Activated CD8-positive, alpha-beta T cell treated with anti-CD3 and anti-CD28 coated beads for 36 hours (primary cell): ENCODE data around the gene DDX1. TPM values are rescaled to one million over a fixed set of nuclear protein-coding genes. Genes with fewer than 3 reads are reported as not detected.

Experiments
- ATAC-seq: fragments of 200-7000 bp; cut with Tn5 transposase; one replicate; pipeline ENCODE4 v1.10.0; 2021; ENCODE audit warnings: mild to moderate bottlenecking, moderate library complexity
- CTCF ChIA-PET: fragments of 350-600 bp; sonication (Branson Sonifier 250); formaldehyde crosslinking; loops from one replicate; lab custom pipeline; 2021; ENCODE audit warnings: antibody characterized with exemption; lab: Charles Lee
- POLR2A ChIA-PET: fragments of 350-600 bp; sonication (Branson Sonifier 250); formaldehyde crosslinking; loops from one replicate; lab custom pipeline; 2021; ENCODE audit warnings: antibody characterized with exemption; lab: Charles Lee
- DNase-seq: peaks from one replicate; pipeline ENCODE4 v3.0.0-alpha.2; 2020
- H3K27ac Mint-ChIP-seq: one replicate; pipeline ENCODE4 v1.8.0; 2021; ENCODE audit warnings: mild to moderate bottlenecking, mixed read lengths
- H3K27me3 Mint-ChIP-seq: one replicate; pipeline ENCODE4 v1.8.0; 2021; ENCODE audit warnings: mixed read lengths
- H3K36me3 Mint-ChIP-seq: one replicate; pipeline ENCODE4 v1.8.0; 2021; ENCODE audit warnings: low read depth, mixed read lengths
- H3K4me1 Mint-ChIP-seq: one replicate; pipeline ENCODE4 v1.8.0; 2021; ENCODE audit warnings: low read depth, mixed read lengths
- H3K4me3 Mint-ChIP-seq: one replicate; pipeline ENCODE4 v1.8.0; 2021; ENCODE audit warnings: mild to moderate bottlenecking, moderate library complexity, mixed read lengths
- H3K9me3 Mint-ChIP-seq: one replicate; pipeline ENCODE4 v1.8.0; 2021; ENCODE audit warnings: mixed read lengths
- intact Hi-C: fragments of 100-400 bp; cut with micrococcal nuclease; formaldehyde crosslinking; loops from one replicate; pipeline ENCODE4 v1.10.0; 2022
- total RNA-seq, 2 experiments: library from RNA; stranded (reverse); gene quantifications; one replicate each; pipeline ENCODE4 v1.2.3, GENCODE V29; 2021
- TF ChIP-seq, protein P1 (sequence below): fragments of 200-600 bp; IDR thresholded peaks from one replicate; pipeline ENCODE4 v1.8.0; 2022; ENCODE audit warnings: antibody characterized with exemption, mild to moderate bottlenecking

The DDX1 gene
- total RNA-seq, 2 experiments from 2014 or later, result 90.3 to 92.5 TPM

DNA sequence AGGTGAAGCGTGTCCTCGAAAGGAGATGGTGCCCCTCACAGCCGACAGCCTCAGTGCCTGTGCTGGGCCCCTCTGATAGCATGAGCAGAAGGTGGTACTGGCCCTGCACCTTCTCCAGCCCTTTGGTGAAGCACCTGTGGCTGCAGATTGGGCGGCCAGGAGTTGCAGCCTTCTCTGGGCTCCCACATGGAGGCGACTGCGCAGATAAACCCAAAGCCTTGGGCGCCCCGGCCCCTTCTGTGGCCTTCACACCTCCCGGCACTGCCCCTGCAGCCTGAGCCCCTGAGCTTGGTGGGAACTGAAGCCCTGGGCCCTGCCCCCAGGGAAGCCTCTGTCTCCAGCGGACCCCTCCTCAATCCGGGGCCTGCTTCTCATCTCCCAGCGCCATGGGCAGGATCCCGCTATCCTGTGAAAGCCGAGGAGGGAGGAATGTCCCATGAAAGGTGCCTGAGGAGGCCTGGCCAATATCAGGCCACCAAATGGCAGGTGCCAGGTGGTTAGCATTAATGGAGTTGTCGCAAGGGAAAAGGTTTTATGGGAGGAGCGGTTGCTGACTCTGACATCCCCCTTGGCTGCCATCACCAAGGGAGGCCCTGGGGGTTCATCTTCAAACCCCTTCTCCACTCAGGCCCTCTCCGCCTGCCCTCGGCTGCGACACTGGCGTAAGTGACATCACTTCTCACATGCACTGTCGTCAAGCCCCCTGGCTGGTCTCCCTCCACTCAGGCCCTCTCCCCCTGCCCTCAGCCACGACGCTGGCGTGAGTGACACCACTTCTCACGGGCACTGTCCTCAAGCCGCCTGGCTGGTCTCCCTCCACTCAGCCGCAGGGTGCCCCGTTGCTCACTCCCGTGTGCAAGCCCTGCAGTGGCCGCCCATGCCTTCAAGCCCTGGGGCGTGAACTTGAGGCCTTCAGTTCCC is 62.4 kb downstream of the DDX1 start:
- ATAC-seq, result no peak
- H3K27me3 Mint-ChIP-seq, result peaks cover 5% of the 10 kb centered on the region
- CTCF ChIA-PET, result no interaction called here

DNA sequence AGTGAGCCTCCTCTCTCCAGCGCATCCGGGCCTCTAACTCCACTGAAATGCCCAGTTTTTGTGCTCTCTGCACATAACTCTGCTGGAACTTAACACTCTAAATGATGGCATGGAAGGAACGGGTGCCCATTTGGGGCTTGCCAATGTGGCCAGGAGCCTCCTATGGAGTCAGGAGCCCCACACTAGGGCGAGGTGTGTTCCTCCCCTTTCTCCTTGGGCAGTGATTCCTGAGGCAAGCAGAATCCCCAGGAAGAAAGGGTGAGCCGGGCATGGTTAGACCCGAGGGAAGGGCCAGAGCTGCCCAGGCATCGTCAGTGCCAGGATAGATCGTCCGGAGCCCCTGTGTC is 63.0 kb downstream of the DDX1 start:
- TF ChIP-seq, protein P1, sequence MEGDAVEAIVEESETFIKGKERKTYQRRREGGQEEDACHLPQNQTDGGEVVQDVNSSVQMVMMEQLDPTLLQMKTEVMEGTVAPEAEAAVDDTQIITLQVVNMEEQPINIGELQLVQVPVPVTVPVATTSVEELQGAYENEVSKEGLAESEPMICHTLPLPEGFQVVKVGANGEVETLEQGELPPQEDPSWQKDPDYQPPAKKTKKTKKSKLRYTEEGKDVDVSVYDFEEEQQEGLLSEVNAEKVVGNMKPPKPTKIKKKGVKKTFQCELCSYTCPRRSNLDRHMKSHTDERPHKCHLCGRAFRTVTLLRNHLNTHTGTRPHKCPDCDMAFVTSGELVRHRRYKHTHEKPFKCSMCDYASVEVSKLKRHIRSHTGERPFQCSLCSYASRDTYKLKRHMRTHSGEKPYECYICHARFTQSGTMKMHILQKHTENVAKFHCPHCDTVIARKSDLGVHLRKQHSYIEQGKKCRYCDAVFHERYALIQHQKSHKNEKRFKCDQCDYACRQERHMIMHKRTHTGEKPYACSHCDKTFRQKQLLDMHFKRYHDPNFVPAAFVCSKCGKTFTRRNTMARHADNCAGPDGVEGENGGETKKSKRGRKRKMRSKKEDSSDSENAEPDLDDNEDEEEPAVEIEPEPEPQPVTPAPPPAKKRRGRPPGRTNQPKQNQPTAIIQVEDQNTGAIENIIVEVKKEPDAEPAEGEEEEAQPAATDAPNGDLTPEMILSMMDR, result no peak
- Mint-ChIP-seq H3K9me3 (no peaks in the 10 kb centered on the region), H3K4me1 (no peaks in the 10 kb centered on the region), H3K27me3 (peaks cover 5% of the 10 kb centered on the region), H3K27ac (no peak overlapping the region), H3K4me3 (no peak overlapping the region), H3K36me3 (no peaks in the 10 kb centered on the region)
- ATAC-seq, result no peak
- POLR2A ChIA-PET, result no interaction called here
- intact Hi-C loops, result no loop called here
- no peak for DNase-seq
- CTCF ChIA-PET, result no interaction called here

More for the DNA sequence above, 62.4 kb downstream of the DDX1 start:
- POLR2A ChIA-PET, result no interaction called here
- H3K4me1 Mint-ChIP-seq, result no peaks in the 10 kb centered on the region
- H3K4me3 Mint-ChIP-seq, result no peak overlapping the region
- TF ChIP-seq, protein P1, result no peak
- no peaks in the 10 kb centered on the region for H3K9me3 Mint-ChIP-seq
- intact Hi-C loops, result no loop called here
- no peaks in the 10 kb centered on the region for H3K36me3 Mint-ChIP-seq
- no peak for DNase-seq
- no peak overlapping the region for H3K27ac Mint-ChIP-seq

GRCh38 chr2:15655123-15655887 is 63.6 kb downstream of the DDX1 start:
- no peak for DNase-seq
- no peaks in the 10 kb centered on the region for H3K36me3 Mint-ChIP-seq
- ATAC-seq, result no peak
- H3K27ac Mint-ChIP-seq, result no peak overlapping the region
- peaks cover 5% of the 10 kb centered on the region for H3K27me3 Mint-ChIP-seq
- POLR2A ChIA-PET, result no interaction called here
- no peak overlapping the region for H3K4me3 Mint-ChIP-seq
- CTCF ChIA-PET, result no interaction called here
- intact Hi-C loops, result no loop called here
- no peaks in the 10 kb centered on the region for H3K9me3 Mint-ChIP-seq
- no peaks in the 10 kb centered on the region for H3K4me1 Mint-ChIP-seq
- TF ChIP-seq, protein P1, result no peak

- intact Hi-C loops, result no loop called here
- POLR2A ChIA-PET, result no interaction called here
- DNase-seq (no peak), ATAC-seq (no peak)
- CTCF ChIA-PET, result no interaction called here
- no peaks in the 10 kb centered on the region for H3K9me3 Mint-ChIP-seq
- H3K4me3 Mint-ChIP-seq, result no peak overlapping the region
- peaks cover 5% of the 10 kb centered on the region for H3K27me3 Mint-ChIP-seq
- H3K36me3 Mint-ChIP-seq, result no peaks in the 10 kb centered on the region
- H3K4me1 Mint-ChIP-seq, result no peaks in the 10 kb centered on the region
- TF ChIP-seq, protein P1, result no peak
- H3K27ac Mint-ChIP-seq, result no peak overlapping the region
These were observed 64.4 kb downstream of the DDX1 start for GRCh38 chr2:15656090-15656489.

DNA sequence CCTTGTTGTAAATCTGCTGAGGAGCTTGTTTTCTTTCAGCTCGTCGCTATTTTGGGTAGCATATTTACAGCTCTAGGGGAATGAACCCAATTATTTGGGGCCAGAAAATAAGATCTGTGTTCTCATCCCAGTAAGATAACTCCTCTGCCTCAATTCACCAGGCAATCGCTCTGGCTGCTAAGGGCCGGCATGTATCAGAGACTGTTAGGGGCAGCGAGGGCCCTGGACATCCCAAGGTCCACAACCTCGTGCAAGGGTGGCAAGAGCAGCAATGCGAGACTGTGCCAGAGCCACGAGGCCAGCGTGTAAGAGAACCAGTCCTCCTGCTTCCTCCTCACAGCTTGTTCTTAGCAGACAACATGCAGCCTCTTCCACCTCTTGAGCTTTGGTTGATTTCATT is 66.1 kb downstream of the DDX1 start:
- TF ChIP-seq, protein P1, result no peak
- no peaks in the 10 kb centered on the region for H3K4me1 Mint-ChIP-seq
- H3K9me3 Mint-ChIP-seq, result no peaks in the 10 kb centered on the region
- H3K27ac Mint-ChIP-seq, result no peak overlapping the region
- ChIA-PET POLR2A (interaction anchor here (1.0 kb wide), 1 partner anchor 12 kb away, joined by 3 read pairs; no protein-coding TSS in a partner anchor), CTCF (interaction anchor here (1.0 kb wide), 1 partner anchor 11 kb away, joined by 3 read pairs; no protein-coding TSS in a partner anchor)
- H3K4me3 Mint-ChIP-seq, result no peak overlapping the region
- no peaks in the 10 kb centered on the region for H3K36me3 Mint-ChIP-seq
- intact Hi-C loops, result no loop called here
- ATAC-seq (no peak), DNase-seq (no peak)
- peaks cover 5% of the 10 kb centered on the region for H3K27me3 Mint-ChIP-seq
